ENCODE data around the gene JAKMIP1. TPM values are rescaled to one million over a fixed set of nuclear protein-coding genes. Genes with fewer than 3 reads are reported as not detected.

Gene JAKMIP1
- total RNA-seq, 4 donors from 2014 or later = 0.39 to 4.5 (median 1.9) TPM; not detected in 1

DNA sequence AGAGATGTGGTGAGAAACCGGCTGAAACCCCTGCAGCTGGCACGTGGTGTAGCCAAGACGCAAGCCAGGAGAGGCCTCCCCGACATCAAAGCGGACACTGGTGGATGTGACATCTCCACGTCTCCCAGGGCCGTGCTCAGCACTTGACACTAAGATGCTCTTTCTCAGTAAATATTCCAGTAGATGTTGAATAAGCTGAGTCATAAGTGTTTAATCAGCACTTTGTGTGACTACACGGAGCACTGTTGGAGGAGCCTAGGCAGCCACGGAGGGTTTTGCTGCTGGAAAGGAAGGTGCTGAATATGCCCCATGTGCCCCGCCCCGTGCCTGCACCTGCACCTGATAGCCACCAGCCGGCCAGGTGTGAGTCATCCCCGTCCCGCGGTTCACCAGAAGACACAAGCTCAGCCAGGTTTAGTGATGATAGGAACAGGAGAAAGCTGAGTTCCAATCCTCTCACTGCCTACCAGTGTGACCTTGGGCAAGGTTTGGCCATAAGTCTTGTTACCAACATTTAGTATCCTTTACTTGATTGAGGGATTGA lies 153.1 kb downstream of the JAKMIP1 start:
- H3K9me3 ChIP-seq = no peaks in the 10 kb centered on the region

DNA sequence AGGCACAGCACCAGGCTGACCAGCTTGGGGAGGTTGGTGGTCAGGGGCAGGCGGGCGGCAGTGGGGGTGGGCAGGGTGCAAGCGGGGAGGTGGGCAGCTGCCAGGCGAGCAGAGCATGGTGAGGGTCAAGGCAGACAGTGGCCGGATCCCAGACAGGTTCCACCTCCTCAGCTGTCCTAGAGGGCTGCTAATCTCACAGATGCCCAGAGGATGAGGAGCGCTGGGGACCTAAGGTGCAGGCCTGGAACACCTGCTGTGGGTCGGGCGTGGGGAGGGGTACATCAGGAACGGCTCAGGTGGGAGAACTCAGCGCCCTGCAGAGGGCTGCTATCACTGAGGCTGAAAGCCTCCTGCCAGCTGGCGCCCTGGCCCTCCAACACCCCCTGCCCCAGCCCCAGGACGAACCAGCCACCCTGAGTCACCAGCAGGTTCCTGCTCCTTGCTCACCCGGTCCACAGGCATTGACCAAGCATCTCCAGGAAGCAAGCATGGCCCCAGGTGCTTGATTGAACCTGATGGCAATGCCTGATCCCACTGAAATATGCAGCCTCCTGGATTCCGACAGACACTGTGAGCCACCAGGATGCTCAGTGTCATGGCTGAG lies 153.7 kb downstream of the JAKMIP1 start:
- TF ChIP-seq, protein P1, sequence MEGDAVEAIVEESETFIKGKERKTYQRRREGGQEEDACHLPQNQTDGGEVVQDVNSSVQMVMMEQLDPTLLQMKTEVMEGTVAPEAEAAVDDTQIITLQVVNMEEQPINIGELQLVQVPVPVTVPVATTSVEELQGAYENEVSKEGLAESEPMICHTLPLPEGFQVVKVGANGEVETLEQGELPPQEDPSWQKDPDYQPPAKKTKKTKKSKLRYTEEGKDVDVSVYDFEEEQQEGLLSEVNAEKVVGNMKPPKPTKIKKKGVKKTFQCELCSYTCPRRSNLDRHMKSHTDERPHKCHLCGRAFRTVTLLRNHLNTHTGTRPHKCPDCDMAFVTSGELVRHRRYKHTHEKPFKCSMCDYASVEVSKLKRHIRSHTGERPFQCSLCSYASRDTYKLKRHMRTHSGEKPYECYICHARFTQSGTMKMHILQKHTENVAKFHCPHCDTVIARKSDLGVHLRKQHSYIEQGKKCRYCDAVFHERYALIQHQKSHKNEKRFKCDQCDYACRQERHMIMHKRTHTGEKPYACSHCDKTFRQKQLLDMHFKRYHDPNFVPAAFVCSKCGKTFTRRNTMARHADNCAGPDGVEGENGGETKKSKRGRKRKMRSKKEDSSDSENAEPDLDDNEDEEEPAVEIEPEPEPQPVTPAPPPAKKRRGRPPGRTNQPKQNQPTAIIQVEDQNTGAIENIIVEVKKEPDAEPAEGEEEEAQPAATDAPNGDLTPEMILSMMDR (IDR thresholded peaks at IDR 0.05) = no peak
- TF ChIP-seq POLR2AphosphoS5 (IDR thresholded peaks at IDR 0.05) (no peak), POLR2A (IDR thresholded peaks at IDR 0.05) (no peak), EP300 (IDR thresholded peaks at IDR 0.05) (no peak)
- no peak for ATAC-seq
- Histone ChIP-seq H3K4me1 (no peaks in the 10 kb centered on the region), H3K36me3 (no peaks in the 10 kb centered on the region), H3K27ac (no peak overlapping the region), H3K9me3 (no peaks in the 10 kb centered on the region), H3K27me3 (peaks cover 70% of the 10 kb centered on the region), H3K4me3 (no peak overlapping the region)
- 93% methylated on average over 4 of the region's 14 CpGs; no CpG with 5 or more reads in 1 of the 2 donors for WGBS, 2 donors (ENCODE audit: low coverage in 1 of 2)

More for the DNA sequence above, 153.1 kb downstream of the JAKMIP1 start:
- TF ChIP-seq POLR2A (IDR thresholded peaks at IDR 0.05) (no peak), POLR2AphosphoS5 (IDR thresholded peaks at IDR 0.05) (no peak), EP300 (IDR thresholded peaks at IDR 0.05) (no peak)
- TF ChIP-seq, protein P1 (IDR thresholded peaks at IDR 0.05) = no peak
- Histone ChIP-seq H3K27ac (no peak overlapping the region), H3K36me3 (no peaks in the 10 kb centered on the region), H3K4me3 (no peak overlapping the region), H3K4me1 (no peaks in the 10 kb centered on the region), H3K27me3 (peaks cover 64% of the 10 kb centered on the region)
- ATAC-seq = no peak
- WGBS, 2 donors (ENCODE audit: low coverage in 1 of 2) = 70 to 80% methylated on average over 5 to 7 of the region's 15 CpGs

DNA sequence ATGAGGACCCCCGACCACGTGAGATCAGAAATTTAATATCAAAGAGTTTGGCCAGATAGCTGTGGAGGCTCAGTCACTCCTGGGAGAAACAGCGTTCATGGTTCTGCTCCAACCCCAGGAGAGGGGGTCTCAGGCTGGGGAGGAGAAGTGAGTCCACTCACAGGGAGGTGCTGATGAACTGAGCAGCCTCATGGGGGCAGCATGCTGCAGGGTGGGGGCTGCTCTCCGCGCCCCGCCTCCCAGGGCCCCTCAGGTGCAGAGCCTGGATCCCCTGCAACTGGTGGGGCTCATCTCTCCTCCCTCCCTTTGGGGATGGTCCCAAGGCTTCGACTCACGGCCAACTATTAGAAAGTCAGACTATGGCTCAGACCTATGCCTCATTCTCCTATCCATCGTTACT lies 155.5 kb downstream of the JAKMIP1 start:
- H3K27me3 ChIP-seq = peaks cover 65% of the 10 kb centered on the region
- H3K4me3 ChIP-seq = no peak overlapping the region
- WGBS, 2 donors (ENCODE audit: low coverage in 1 of 2) = 25 to 27% methylated on average over 5 to 6 of the region's 9 CpGs
- ATAC-seq = no peak
- no peaks in the 10 kb centered on the region for H3K4me1 ChIP-seq
- no peaks in the 10 kb centered on the region for H3K36me3 ChIP-seq
- TF ChIP-seq POLR2A (IDR thresholded peaks at IDR 0.05) (no peak), EP300 (IDR thresholded peaks at IDR 0.05) (no peak), POLR2AphosphoS5 (IDR thresholded peaks at IDR 0.05) (no peak)
- TF ChIP-seq, protein P1 (IDR thresholded peaks at IDR 0.05) = no peak
- no peak overlapping the region for H3K27ac ChIP-seq
- H3K9me3 ChIP-seq = no peaks in the 10 kb centered on the region

DNA sequence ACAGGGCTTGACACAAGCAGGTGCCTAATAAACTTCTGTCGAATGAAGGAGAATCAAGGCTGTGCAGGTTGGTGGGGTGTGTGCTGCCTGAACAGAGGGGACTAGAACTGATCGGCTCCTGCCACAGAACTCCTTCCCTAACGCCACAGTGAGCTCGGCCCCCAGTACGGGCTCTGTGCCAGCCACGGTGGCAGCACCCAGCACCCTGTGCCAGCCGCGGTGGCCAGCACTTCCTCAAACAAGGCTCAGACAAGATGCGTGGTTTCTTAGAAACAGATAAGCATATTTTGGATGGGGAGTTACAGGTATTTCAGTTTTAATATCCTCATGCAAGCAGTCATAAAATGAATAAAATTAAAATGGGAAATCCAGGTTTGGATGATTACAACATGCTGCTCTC lies 156.1 kb downstream of the JAKMIP1 start:
- no peak for ATAC-seq
- WGBS, 2 donors (ENCODE audit: low coverage in 1 of 2) = 33 to 69% methylated on average over 7 to 8 of the region's 9 CpGs
- no peak overlapping the region for H3K4me3 ChIP-seq
- no peak for TF ChIP-seq EP300 (IDR thresholded peaks at IDR 0.05)
- TF ChIP-seq, protein P1 (IDR thresholded peaks at IDR 0.05) = no peak
- TF ChIP-seq POLR2AphosphoS5 (IDR thresholded peaks at IDR 0.05) = no peak
- no peak for TF ChIP-seq POLR2A (IDR thresholded peaks at IDR 0.05)
- H3K36me3 ChIP-seq = no peaks in the 10 kb centered on the region
- H3K4me1 ChIP-seq = no peaks in the 10 kb centered on the region
- no peaks in the 10 kb centered on the region for H3K9me3 ChIP-seq
- peaks cover 63% of the 10 kb centered on the region for H3K27me3 ChIP-seq
- no peak overlapping the region for H3K27ac ChIP-seq

DNA sequence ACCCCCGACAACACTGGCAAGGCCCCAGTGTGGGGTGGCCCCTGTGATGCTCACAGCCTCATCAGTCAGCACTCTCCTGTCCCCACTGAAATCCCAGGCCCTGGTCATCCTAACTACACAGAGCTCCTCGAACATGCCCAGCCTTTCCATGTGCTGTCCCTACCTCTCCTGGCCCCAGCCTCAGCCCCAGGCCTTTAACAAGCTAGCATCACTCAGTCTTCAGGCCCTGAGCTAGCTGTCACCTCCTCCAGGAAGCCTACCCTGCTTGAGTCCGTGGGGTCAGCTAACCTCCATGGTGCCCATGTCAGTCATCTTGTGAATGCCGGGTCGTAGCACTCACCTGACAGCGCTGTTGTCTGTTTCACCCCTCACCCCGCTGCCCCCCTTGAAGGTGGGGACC lies 156.5 kb downstream of the JAKMIP1 start:
- H3K36me3 ChIP-seq = no peaks in the 10 kb centered on the region
- WGBS, 2 donors (ENCODE audit: low coverage in 1 of 2) = 60 to 86% methylated on average over 1 to 4 of the region's 7 CpGs
- H3K9me3 ChIP-seq = no peaks in the 10 kb centered on the region
- H3K27me3 ChIP-seq = peaks cover 59% of the 10 kb centered on the region
- no peaks in the 10 kb centered on the region for H3K4me1 ChIP-seq
- no peak overlapping the region for H3K27ac ChIP-seq
- ATAC-seq = no peak
- no peak overlapping the region for H3K4me3 ChIP-seq
- no peak for TF ChIP-seq POLR2AphosphoS5 (IDR thresholded peaks at IDR 0.05)
- TF ChIP-seq EP300 (IDR thresholded peaks at IDR 0.05) = no peak
- TF ChIP-seq POLR2A (IDR thresholded peaks at IDR 0.05) = no peak
- TF ChIP-seq, protein P1 (IDR thresholded peaks at IDR 0.05) = no peak
